NAMALWA (cell line): ENCODE results near the gene MYO7B.

Experiments used
- DNase-seq: peaks from one replicate; pipeline ENCODE4 v3.0.0-alpha.2; 2015; ENCODE audit warnings: low spot score

Gene MYO7B

GRCh38 chr2:127609818-127610217, 74.3 kb downstream of the MYO7B start:
- DNase-seq, result no peak

- DNase-seq, result no peak
Measured at GRCh38 chr2:127610561-127610960, 75.1 kb downstream of the MYO7B start.

- no peak for DNase-seq
Measured at GRCh38 chr2:127611076-127611925, 75.8 kb downstream of the MYO7B start.

- DNase-seq, result no peak
Measured at GRCh38 chr2:127612111-127612822, 76.8 kb downstream of the MYO7B start.

GRCh38 chr2:127614246-127614645, 78.8 kb downstream of the MYO7B start:
- DNase-seq, result no peak

- no peak for DNase-seq
Measured at GRCh38 chr2:127614731-127615130, 79.2 kb downstream of the MYO7B start.

- DNase-seq, result no peak
Measured at GRCh38 chr2:127615511-127616166, 80.2 kb downstream of the MYO7B start.

GRCh38 chr2:127618551-127619202, 83.2 kb downstream of the MYO7B start:
- DNase-seq, result no peak

- DNase-seq, result no peak
Measured at GRCh38 chr2:127619203-127619590, 83.7 kb downstream of the MYO7B start.

- DNase-seq, result no peak
Measured at GRCh38 chr2:127619877-127620705, 84.6 kb downstream of the MYO7B start.

GRCh38 chr2:127620866-127621265, 85.4 kb downstream of the MYO7B start:
- peak; percentile 29 for DNase-seq

GRCh38 chr2:127621981-127622431, 86.5 kb downstream of the MYO7B start:
- DNase-seq, result no peak

- DNase-seq, result no peak
Measured at GRCh38 chr2:127622561-127623387, 87.3 kb downstream of the MYO7B start.

- DNase-seq, result peak; percentile 42
Measured at GRCh38 chr2:127623388-127624319, 88.2 kb downstream of the MYO7B start.

GRCh38 chr2:127624320-127624755, 88.9 kb downstream of the MYO7B start:
- DNase-seq, result no peak

GRCh38 chr2:127624756-127625571, 89.5 kb downstream of the MYO7B start:
- DNase-seq, result no peak

GRCh38 chr2:127625572-127625951, 90.1 kb downstream of the MYO7B start:
- DNase-seq, result no peak

- no peak for DNase-seq
Measured at GRCh38 chr2:127626175-127626574, 90.7 kb downstream of the MYO7B start.
